SU-DHL-6 (cell line): ENCODE results near the gene CALN1.

Experiments
- H2AFZ ChIP-seq: fragments of 200-600 bp; sonication (generic); 2 replicates; pipeline ENCODE4 v1.6.1; 2014; ENCODE audit warnings: low read depth, mild to moderate bottlenecking, moderate library complexity, mixed read lengths, antibody characterized with exemption, low read length; ENCODE audit not compliant: severe bottlenecking
- H3F3A ChIP-seq: fragments of 200-600 bp; shearing (Covaris generic); 2 replicates; pipeline ENCODE4 v1.6.0; 2016; ENCODE audit warnings: antibody characterized with exemption, mild to moderate bottlenecking; ENCODE audit not compliant: insufficient read depth
- H3K27ac ChIP-seq: fragments of 200-600 bp; sonication (generic); 2 replicates; pipeline ENCODE4 v1.5.1; 2016; ENCODE audit warnings: low read depth, mild to moderate bottlenecking, low read length, moderate library complexity, mixed read lengths
- H3K27me3 ChIP-seq: fragments of 200-600 bp; sonication (generic), shearing (Covaris generic); 2 replicates; pipeline ENCODE4 v1.6.0; 2014; ENCODE audit warnings: mild to moderate bottlenecking, low read length
- H3K36me3 ChIP-seq: fragments of 200-600 bp; sonication (generic); 2 replicates; pipeline ENCODE4 v1.6.1; 2014; ENCODE audit warnings: mild to moderate bottlenecking, low read length, mixed read lengths
- H3K4me2 ChIP-seq: fragments of 300-600, 200-600 bp; shearing (Covaris generic), sonication (generic); 2 replicates; pipeline ENCODE4 v1.6.0; 2014; ENCODE audit warnings: low read length, low read depth, mild to moderate bottlenecking; ENCODE audit not compliant: poor library complexity, severe bottlenecking
- H3K4me3 ChIP-seq: fragments of 200-600 bp; sonication (generic); 2 replicates; pipeline ENCODE4 v1.5.1; 2014; ENCODE audit warnings: antibody characterized with exemption, low read length, mild to moderate bottlenecking, mixed read lengths; ENCODE audit not compliant: insufficient read depth, poor library complexity, severe bottlenecking
- H3K79me2 ChIP-seq: fragments of 200-600 bp; sonication (generic); 2 replicates; pipeline ENCODE4 v1.6.1; 2014; ENCODE audit warnings: mild to moderate bottlenecking, low read length, moderate library complexity; ENCODE audit not compliant: insufficient read depth
- H3K9ac ChIP-seq: fragments of 200-600 bp; sonication (generic); 2 replicates; pipeline ENCODE4 v1.7.0; 2014; ENCODE audit warnings: mild to moderate bottlenecking, low read length
- H3K9me2 ChIP-seq: fragments of 200-600 bp; sonication (generic); replicated peaks from 2 replicates; pipeline ENCODE4 v1.6.1; 2014; ENCODE audit warnings: low read length; ENCODE audit not compliant: insufficient read depth
- H3K9me3 ChIP-seq: fragments of 200-600 bp; sonication (generic); 2 replicates; pipeline ENCODE4 v1.6.1; 2014; ENCODE audit warnings: low read length, mixed read lengths; ENCODE audit not compliant: insufficient read depth
- H4K20me1 ChIP-seq: fragments of 200-600 bp; sonication (generic); 2 replicates; pipeline ENCODE4 v1.6.1; 2014; ENCODE audit warnings: low read depth, mild to moderate bottlenecking, antibody characterized with exemption, low read length, moderate library complexity, mixed read lengths
- EZH2phosphoT487 ChIP-seq: fragments of 200-600 bp; sonication (generic), shearing (Covaris generic); conservative IDR thresholded peaks from 2 replicates; pipeline ENCODE4 v1.6.1; 2018; ENCODE audit warnings: mild to moderate bottlenecking, antibody characterized with exemption, low read length, moderate library complexity, mixed read lengths
- TF ChIP-seq, protein P1 (sequence below): fragments of 200-600 bp; sonication (generic); IDR thresholded peaks from one replicate; pipeline ENCODE4 v1.5.1; 2017; ENCODE audit warnings: antibody characterized with exemption, mild to moderate bottlenecking, low read length, moderate library complexity; ENCODE audit not compliant: insufficient read depth, poor library complexity, severe bottlenecking

CALN1 gene

DNA sequence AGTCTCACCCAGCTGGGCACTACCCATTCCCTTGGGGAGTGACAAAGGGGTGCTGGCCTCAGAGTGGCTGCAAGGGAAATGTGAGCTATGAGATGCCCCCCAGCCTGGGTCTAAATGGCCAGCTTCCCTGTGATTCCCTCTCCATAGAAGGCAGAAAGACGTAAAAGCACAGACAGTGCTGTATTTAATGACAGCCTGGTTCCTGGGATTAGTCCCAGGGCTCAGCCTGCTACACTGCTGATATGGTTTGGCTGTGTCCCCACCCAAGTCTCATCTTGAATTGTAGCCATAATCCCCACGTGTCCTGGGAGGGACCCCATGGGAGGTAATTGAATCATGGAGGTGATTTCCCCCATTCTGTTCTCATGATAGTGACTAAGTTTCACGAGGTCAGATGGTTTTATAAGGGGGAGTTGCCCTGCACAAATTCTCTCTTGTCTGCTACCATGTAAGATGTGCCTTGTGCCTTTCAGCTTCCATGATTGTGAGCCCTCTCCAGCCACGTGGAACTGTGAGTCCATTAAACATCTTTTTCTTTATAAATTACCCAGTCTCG, 23.9 kb upstream of the CALN1 start:
- H3K9ac ChIP-seq: no peak overlapping the region
- H3K9me2 ChIP-seq: no peaks in the 10 kb centered on the region
- H3K27ac ChIP-seq: no peak overlapping the region
- no peak overlapping the region for H2AFZ ChIP-seq
- peaks cover 12% of the 10 kb centered on the region; the same call in 1 of the 2 replicates for H3K9me3 ChIP-seq
- no peak overlapping the region for H3K4me3 ChIP-seq
- H4K20me1 ChIP-seq: no peaks in the 10 kb centered on the region
- no peaks in the 10 kb centered on the region for H3K36me3 ChIP-seq
- no peaks in the 10 kb centered on the region for H3K79me2 ChIP-seq
- no peaks in the 10 kb centered on the region for H3F3A ChIP-seq
- TF ChIP-seq, protein P1, sequence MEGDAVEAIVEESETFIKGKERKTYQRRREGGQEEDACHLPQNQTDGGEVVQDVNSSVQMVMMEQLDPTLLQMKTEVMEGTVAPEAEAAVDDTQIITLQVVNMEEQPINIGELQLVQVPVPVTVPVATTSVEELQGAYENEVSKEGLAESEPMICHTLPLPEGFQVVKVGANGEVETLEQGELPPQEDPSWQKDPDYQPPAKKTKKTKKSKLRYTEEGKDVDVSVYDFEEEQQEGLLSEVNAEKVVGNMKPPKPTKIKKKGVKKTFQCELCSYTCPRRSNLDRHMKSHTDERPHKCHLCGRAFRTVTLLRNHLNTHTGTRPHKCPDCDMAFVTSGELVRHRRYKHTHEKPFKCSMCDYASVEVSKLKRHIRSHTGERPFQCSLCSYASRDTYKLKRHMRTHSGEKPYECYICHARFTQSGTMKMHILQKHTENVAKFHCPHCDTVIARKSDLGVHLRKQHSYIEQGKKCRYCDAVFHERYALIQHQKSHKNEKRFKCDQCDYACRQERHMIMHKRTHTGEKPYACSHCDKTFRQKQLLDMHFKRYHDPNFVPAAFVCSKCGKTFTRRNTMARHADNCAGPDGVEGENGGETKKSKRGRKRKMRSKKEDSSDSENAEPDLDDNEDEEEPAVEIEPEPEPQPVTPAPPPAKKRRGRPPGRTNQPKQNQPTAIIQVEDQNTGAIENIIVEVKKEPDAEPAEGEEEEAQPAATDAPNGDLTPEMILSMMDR: no peak
- TF ChIP-seq EZH2phosphoT487: no peak
- no peak overlapping the region for H3K4me2 ChIP-seq
- H3K27me3 ChIP-seq: no peaks in the 10 kb centered on the region

DNA sequence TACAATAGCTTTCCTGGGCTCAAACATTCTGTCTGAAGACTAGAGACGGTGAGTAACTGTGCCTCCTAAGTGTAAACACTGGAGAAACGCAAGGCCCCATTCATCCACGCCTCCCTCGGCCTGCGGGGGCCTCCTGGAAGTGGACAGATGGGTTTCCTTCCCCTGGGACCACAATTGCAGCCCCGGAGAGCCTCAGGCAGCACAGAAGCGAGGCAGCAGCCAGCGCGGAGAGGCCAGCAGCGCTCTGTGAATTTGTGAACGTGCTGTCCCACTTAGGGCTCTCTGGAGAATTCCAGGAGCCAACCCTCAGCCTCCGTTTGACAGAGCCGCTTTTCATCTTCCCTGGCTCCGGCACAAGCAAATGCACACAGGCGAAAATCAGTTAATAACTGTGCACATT, 23.2 kb upstream of the CALN1 start:
- H3K4me3 ChIP-seq: no peak overlapping the region
- no peak overlapping the region for H3K27ac ChIP-seq
- no peaks in the 10 kb centered on the region for H3K79me2 ChIP-seq
- H3K9ac ChIP-seq: no peak overlapping the region
- H3K36me3 ChIP-seq: no peaks in the 10 kb centered on the region
- no peaks in the 10 kb centered on the region for H3K27me3 ChIP-seq
- TF ChIP-seq EZH2phosphoT487: no peak
- TF ChIP-seq, protein P1: no peak
- H2AFZ ChIP-seq: no peak overlapping the region
- no peaks in the 10 kb centered on the region for H4K20me1 ChIP-seq
- H3K4me2 ChIP-seq: no peak overlapping the region
- H3K9me3 ChIP-seq: peaks cover 12% of the 10 kb centered on the region; the same call in 1 of the 2 replicates
- no peaks in the 10 kb centered on the region for H3F3A ChIP-seq
- H3K9me2 ChIP-seq: no peaks in the 10 kb centered on the region

DNA sequence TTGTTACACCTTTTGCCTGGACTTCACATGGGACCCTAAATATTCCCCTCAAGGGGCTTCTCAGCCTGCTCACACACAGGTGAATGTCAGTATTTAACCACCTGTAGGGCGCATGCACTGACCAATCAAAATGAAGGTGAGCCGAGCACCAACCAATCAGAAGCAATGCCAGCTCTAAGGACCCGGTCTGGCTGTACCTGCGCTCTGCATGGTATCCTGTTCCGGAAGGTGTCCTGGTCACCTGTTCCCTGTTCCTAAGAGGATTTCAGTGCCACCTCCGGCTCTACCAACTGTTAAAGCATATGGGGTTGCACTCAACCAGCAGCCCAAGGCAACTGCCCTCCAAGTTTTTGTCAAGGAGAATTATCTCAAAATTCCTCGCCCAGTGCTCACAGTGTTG, 18.4 kb upstream of the CALN1 start:
- no peaks in the 10 kb centered on the region for H3K9me2 ChIP-seq
- H3K4me2 ChIP-seq: no peak overlapping the region
- peaks cover 12% of the 10 kb centered on the region; the same call in 1 of the 2 replicates for H3K9me3 ChIP-seq
- H3F3A ChIP-seq: no peaks in the 10 kb centered on the region
- H3K27me3 ChIP-seq: no peaks in the 10 kb centered on the region; the same call in 1 of the 2 replicates
- no peaks in the 10 kb centered on the region for H3K79me2 ChIP-seq
- TF ChIP-seq EZH2phosphoT487: no peak
- TF ChIP-seq, protein P1: no peak
- H3K9ac ChIP-seq: no peak overlapping the region
- H4K20me1 ChIP-seq: no peaks in the 10 kb centered on the region
- H3K27ac ChIP-seq: no peak overlapping the region
- H2AFZ ChIP-seq: no peak overlapping the region
- no peak overlapping the region for H3K4me3 ChIP-seq
- no peaks in the 10 kb centered on the region for H3K36me3 ChIP-seq
